Loucy (cell line): ENCODE data around the gene MAST4.

Experiments
- H2AFZ ChIP-seq: fragments of 200-600 bp; sonication (generic); 2 replicates; pipeline ENCODE4 v1.6.0; 2016; ENCODE audit warnings: antibody characterized with exemption, mild to moderate bottlenecking, low read length, moderate library complexity
- H3F3A ChIP-seq: fragments of 200-600 bp; 2 replicates; pipeline ENCODE4 v1.6.0; 2016; ENCODE audit warnings: antibody characterized with exemption, low read depth, mild to moderate bottlenecking
- H3K27me3 ChIP-seq: fragments of 200-600 bp; sonication (generic); 2 replicates; pipeline ENCODE4 v1.6.1; 2014; ENCODE audit warnings: low read length, mild to moderate bottlenecking; ENCODE audit not compliant: insufficient read depth, poor library complexity, severe bottlenecking
- H3K36me3 ChIP-seq: fragments of 200-600 bp; sonication (generic); 2 replicates; pipeline ENCODE4 v1.6.1; 2016; ENCODE audit warnings: low read length; ENCODE audit not compliant: insufficient read depth
- H3K4me1 ChIP-seq: fragments of 200-600 bp; sonication (generic); 2 replicates; pipeline ENCODE4 v1.5.1; 2014; ENCODE audit warnings: low read length, mild to moderate bottlenecking; ENCODE audit not compliant: insufficient read depth, poor library complexity, severe bottlenecking
- H3K4me2 ChIP-seq: fragments of 200-600 bp; sonication (generic); 2 replicates; pipeline ENCODE4 v1.6.0; 2014; ENCODE audit warnings: antibody characterized with exemption, low read length, low read depth, mild to moderate bottlenecking; ENCODE audit not compliant: poor library complexity, severe bottlenecking
- H3K4me3 ChIP-seq: fragments of 200-600 bp; sonication (generic); 2 replicates; pipeline ENCODE4 v1.5.1; 2014; ENCODE audit warnings: low read length, mild to moderate bottlenecking, mixed read lengths; ENCODE audit not compliant: poor library complexity, severe bottlenecking
- H3K79me2 ChIP-seq: fragments of 200-600 bp; sonication (generic); 2 replicates; pipeline ENCODE4 v1.6.1; 2014; ENCODE audit warnings: low read length; ENCODE audit not compliant: insufficient read depth
- H3K9ac ChIP-seq: fragments of 200-600 bp; sonication (generic); 2 replicates; pipeline ENCODE4 v1.6.0; 2014; ENCODE audit warnings: mild to moderate bottlenecking, low read depth, low read length, moderate library complexity; ENCODE audit not compliant: poor library complexity, severe bottlenecking
- H3K9me2 ChIP-seq: fragments of 200-600 bp; sonication (generic); replicated peaks from 2 replicates; pipeline ENCODE4 v1.6.1; 2016; ENCODE audit warnings: low read depth, low read length, mixed read lengths
- H3K9me3 ChIP-seq: fragments of 200-600 bp; sonication (generic); 2 replicates; pipeline ENCODE4 v1.6.1; 2014; ENCODE audit warnings: mild to moderate bottlenecking, antibody characterized with exemption, low read length, low read depth; ENCODE audit not compliant: insufficient read depth
- H4K20me1 ChIP-seq: fragments of 200-600 bp; sonication (generic); 2 replicates; pipeline ENCODE4 v1.6.0; 2014; ENCODE audit warnings: antibody characterized with exemption, low read length, mild to moderate bottlenecking; ENCODE audit not compliant: insufficient read depth, poor library complexity, severe bottlenecking
- EZH2phosphoT487 ChIP-seq: fragments of 200-600 bp; IDR thresholded peaks from 2 replicates; pipeline ENCODE4 v1.6.1; 2018; ENCODE audit warnings: antibody characterized with exemption, mild to moderate bottlenecking, moderate library complexity, borderline replicate concordance
- TF ChIP-seq, protein P1 (sequence below): fragments of 200-600 bp; sonication (generic); conservative IDR thresholded peaks from 2 replicates; pipeline ENCODE4 v1.5.1; 2014; ENCODE audit warnings: mild to moderate bottlenecking, antibody characterized with exemption, low read length

Gene MAST4

DNA sequence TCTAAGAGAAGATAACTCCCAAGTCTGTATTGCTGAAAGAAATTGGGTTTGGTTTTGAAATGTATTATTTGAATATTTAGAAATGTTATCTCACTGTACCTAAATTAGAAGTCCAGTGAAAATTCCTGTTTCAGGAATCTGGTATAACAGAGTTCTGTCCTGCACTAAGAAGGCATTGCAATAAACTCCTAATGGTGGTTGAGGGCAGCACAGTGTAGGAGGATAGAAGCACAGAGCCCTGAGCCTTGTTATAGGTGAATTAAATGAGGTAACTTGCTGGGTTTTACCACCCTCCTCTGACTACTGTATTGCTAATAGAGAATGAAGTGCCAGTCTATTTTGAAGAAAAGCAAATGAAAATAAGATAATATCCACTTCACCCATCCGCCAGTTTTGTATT is 457.0 kb downstream of the MAST4 start:
- Histone ChIP-seq H3K36me3 (peaks cover 5% of the 10 kb centered on the region; the same call in 1 of the 2 replicates), H3K79me2 (peaks cover 29% of the 10 kb centered on the region), H3K4me2 (no peak overlapping the region), H3K9ac (no peak overlapping the region), H3K4me1 (peaks cover 10% of the 10 kb centered on the region), H3F3A (no peaks in the 10 kb centered on the region), H3K27me3 (no peaks in the 10 kb centered on the region), H2AFZ (no peak overlapping the region), H3K4me3 (no peak overlapping the region), H4K20me1 (no peaks in the 10 kb centered on the region), H3K9me3 (no peaks in the 10 kb centered on the region), H3K9me2 (no peaks in the 10 kb centered on the region)
- TF ChIP-seq EZH2phosphoT487, result no peak
- TF ChIP-seq, protein P1, sequence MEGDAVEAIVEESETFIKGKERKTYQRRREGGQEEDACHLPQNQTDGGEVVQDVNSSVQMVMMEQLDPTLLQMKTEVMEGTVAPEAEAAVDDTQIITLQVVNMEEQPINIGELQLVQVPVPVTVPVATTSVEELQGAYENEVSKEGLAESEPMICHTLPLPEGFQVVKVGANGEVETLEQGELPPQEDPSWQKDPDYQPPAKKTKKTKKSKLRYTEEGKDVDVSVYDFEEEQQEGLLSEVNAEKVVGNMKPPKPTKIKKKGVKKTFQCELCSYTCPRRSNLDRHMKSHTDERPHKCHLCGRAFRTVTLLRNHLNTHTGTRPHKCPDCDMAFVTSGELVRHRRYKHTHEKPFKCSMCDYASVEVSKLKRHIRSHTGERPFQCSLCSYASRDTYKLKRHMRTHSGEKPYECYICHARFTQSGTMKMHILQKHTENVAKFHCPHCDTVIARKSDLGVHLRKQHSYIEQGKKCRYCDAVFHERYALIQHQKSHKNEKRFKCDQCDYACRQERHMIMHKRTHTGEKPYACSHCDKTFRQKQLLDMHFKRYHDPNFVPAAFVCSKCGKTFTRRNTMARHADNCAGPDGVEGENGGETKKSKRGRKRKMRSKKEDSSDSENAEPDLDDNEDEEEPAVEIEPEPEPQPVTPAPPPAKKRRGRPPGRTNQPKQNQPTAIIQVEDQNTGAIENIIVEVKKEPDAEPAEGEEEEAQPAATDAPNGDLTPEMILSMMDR, result 0 out of 2 replicates have a peak, but pooled peaks have one; percentile 23

DNA sequence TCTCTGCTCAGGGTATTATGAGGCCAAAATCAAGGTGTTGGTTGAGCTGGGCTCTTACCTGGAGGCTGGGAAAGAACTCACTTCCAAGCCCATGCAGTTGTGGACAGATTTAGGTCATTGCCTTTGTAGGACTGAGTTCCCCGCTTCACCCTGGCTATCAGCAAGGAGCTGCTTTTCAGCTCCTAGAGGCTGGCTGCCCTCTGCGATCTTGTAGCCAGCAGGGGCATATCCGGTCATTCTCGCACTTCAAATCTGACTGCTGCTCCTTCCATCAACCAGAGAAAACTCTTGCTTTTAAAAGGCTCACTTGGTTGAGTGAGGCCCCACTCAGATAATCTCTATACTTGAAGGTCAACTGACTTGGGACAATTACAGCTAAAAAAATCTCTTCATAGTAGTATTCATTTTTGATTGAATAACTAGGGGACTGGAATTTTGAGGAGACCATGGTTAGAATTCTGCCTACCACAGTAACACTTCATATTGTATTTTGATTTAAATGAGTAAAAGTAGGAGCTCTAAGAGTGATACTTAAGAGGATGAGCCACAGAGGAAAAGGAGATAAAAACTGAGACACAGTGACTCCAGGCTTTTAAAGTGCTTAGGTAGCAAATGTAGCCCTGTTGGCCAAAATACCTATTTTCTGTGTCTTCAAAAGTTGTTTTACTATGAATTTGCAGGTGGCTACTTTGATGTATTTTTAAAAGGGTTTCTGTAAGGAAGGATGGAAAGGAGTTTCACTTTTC is 463.0 kb downstream of the MAST4 start:
- Histone ChIP-seq H4K20me1 (no peaks in the 10 kb centered on the region), H3K4me3 (no peak overlapping the region), H3F3A (no peaks in the 10 kb centered on the region), H2AFZ (no peak overlapping the region), H3K9me2 (no peaks in the 10 kb centered on the region), H3K9me3 (no peaks in the 10 kb centered on the region), H3K4me2 (no peak overlapping the region), H3K79me2 (peaks cover 24% of the 10 kb centered on the region), H3K36me3 (peaks cover 11% of the 10 kb centered on the region; the same call in 1 of the 2 replicates), H3K27me3 (no peaks in the 10 kb centered on the region), H3K4me1 (peaks cover 11% of the 10 kb centered on the region), H3K9ac (no peak overlapping the region)
- TF ChIP-seq, protein P1, result no peak
- no peak for TF ChIP-seq EZH2phosphoT487

DNA sequence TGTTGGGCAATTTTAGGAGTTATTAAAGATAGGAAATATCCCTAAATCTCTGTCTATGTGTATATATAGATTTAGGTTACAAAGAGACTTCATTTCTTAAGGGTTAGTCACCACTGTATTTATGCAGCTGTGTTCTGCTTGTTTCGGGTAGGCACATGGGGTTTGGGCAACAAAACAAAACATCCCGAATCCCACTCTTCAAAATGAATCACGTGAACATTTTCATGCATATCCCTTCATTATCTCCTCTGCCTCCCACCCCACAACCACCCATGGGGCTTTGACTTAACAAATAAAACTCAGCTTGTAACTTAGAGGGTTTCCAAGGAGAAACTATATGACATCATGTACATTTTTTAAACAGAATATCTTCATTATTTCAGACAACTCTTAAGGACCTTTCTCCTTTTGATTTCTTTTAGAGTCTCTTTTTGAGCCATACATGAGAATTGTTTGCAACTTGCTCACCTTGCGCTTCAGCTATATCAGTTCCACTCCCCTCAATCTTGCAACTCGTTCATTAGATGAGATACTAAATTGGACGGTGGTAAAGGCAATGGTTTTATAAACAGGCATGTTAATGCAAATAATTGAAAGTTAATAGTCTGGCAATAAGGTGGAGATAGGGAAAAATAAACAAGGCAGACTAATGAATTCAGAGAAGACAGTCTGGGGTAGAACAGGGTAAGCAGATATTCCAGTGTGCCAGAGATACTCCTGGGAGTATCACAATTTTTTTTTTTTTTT is 463.7 kb downstream of the MAST4 start:
- Histone ChIP-seq H3K4me2 (no peak overlapping the region), H3K9me3 (no peaks in the 10 kb centered on the region), H4K20me1 (no peaks in the 10 kb centered on the region), H3K9ac (no peak overlapping the region), H3K36me3 (peaks cover 12% of the 10 kb centered on the region; the same call in 1 of the 2 replicates), H3K4me3 (no peak overlapping the region), H3K9me2 (no peaks in the 10 kb centered on the region), H3F3A (no peaks in the 10 kb centered on the region), H3K4me1 (peaks cover 11% of the 10 kb centered on the region), H3K27me3 (no peaks in the 10 kb centered on the region), H2AFZ (no peak overlapping the region), H3K79me2 (peaks cover 22% of the 10 kb centered on the region)
- TF ChIP-seq, protein P1, result no peak
- TF ChIP-seq EZH2phosphoT487, result no peak
